Kidney (tissue), 14 donors: ENCODE measurements around the gene SERPINA5. TPM values are rescaled to one million over a fixed set of nuclear protein-coding genes. Genes with fewer than 3 reads are reported as not detected.

ENCODE experiments used
- DNase-seq, 5 donors: peaks; one replicate each; pipeline ENCODE4 v3.0.0-alpha.2; 2013 to 2020
- FAIRE-seq: peaks from 2 replicates; lab custom pipeline; 2012; peaks lifted over from hg19 to GRCh38; lab: Jason Lieb, UNC
- H3K27ac ChIP-seq, 2 donors: one replicate each; pipeline ENCODE4 v1.7.0; 2013; ENCODE audit warnings: low read depth in 2 of 2, low read length in 2 of 2, inconsistent platforms in 1 of 2
- H3K27me3 ChIP-seq: one replicate; pipeline ENCODE4 v1.7.1; 2013; ENCODE audit warnings: low read length, inconsistent platforms; ENCODE audit not compliant: control insufficient read depth, insufficient read depth
- H3K36me3 ChIP-seq, 3 donors: one replicate each; pipeline versions ENCODE4 v1.7.0 to v1.7.1; 2013; ENCODE audit warnings: low read length in 3 of 3, control low read depth in 1 of 3, inconsistent platforms in 1 of 3; ENCODE audit not compliant: insufficient read depth in 3 of 3, control insufficient read depth in 2 of 3
- H3K4me1 ChIP-seq, 3 donors: one replicate each; pipeline versions ENCODE4 v1.7.0 to v1.7.1; 2013; ENCODE audit warnings: low read length in 3 of 3, inconsistent platforms in 1 of 3, low read depth in 1 of 3; ENCODE audit not compliant: control insufficient read depth in 2 of 3, insufficient read depth in 2 of 3
- H3K4me3 ChIP-seq, 3 donors: one replicate each; pipeline versions ENCODE4 v1.7.0 to v1.8.1; 2013; ENCODE audit warnings: low read length in 3 of 3, control low read depth in 1 of 3, inconsistent platforms in 1 of 3
- H3K9ac ChIP-seq, 3 donors: one replicate each; pipeline versions ENCODE4 v1.7.0 to v1.7.1; 2013; ENCODE audit warnings: low read length in 3 of 3, control low read depth in 1 of 3, inconsistent platforms in 1 of 3
- H3K9me3 ChIP-seq, 3 donors: one replicate each; pipeline versions ENCODE4 v1.7.0 to v1.7.1; 2013; ENCODE audit warnings: low read length in 3 of 3, control low read depth in 1 of 3, inconsistent platforms in 1 of 3; ENCODE audit not compliant: control insufficient read depth in 2 of 3, insufficient read depth in 1 of 3
- intact Hi-C: fragments of 100-400 bp; cut with DNase I; formaldehyde crosslinking; loops from one replicate; pipeline ENCODE4 v1.11.1; 2022
- polyA plus RNA-seq: library from polyadenylated mRNA; stranded (reverse); fragments of 350-450 nt; fragmentation: Illumina TruSeq; extraction: RNeasy Lipid Tissue Mini Kit (QIAGEN cat#74804); gene quantifications from one replicate; pipeline ENCODE4 v1.2.3, GENCODE V29; 2014; ENCODE audit warnings: low read depth, low replicate concordance; ENCODE audit not compliant: insufficient read depth
- total RNA-seq: library from RNA; stranded (reverse); fragmentation: NEBNext Ultra II Directional; extraction: Animal tissue kit (Norgen Biotek cat#: 25700); gene quantifications from one replicate; pipeline ENCODE4 v1.2.1, GENCODE V29; 2021
- TF ChIP-seq, protein P1 (sequence below): IDR thresholded peaks from 3 replicates; pipeline ENCODE4 v1.5.1; 2012; ENCODE audit warnings: mild to moderate bottlenecking, moderate library complexity, borderline replicate concordance; ENCODE audit not compliant: insufficient read depth; ENCODE audit errors: extremely low read depth
- donor health status: control.
- donor health status: control.
- donor health status: control.
- donor health status: control.
- donor health status: control.
- donor health status: DM: yes; HTN: yes; CAD: no.
- donor health status: Normal renal cell carcinoma (clear cell type).

SERPINA5 gene
- total and polyA plus RNA-seq, 2 donors from 2014 or later, result 85.1 to 522 TPM

DNA sequence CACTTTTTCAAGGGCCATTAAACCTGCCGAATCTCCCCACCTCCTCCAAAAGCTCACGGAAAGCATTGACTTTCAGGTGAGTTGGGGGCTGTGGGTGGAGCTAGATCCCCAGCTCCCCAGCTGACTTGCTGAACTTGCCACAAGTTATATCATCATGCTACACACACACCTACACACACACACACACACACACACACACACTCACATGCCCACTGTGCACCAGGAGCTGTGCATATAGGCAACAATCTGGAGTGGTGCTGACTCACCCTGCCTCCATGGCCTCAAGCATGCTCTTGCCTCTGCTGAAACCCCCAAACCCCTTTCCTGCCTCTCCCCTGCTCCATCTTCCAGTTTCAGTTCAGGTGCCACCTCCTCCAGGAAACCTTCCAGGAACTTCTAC, 57.1 kb downstream of the SERPINA5 start:
- Histone ChIP-seq H3K9me3 (no peaks in the 10 kb centered on the region), H3K4me3 (no peak overlapping the region), H3K27ac (no peak overlapping the region), H3K36me3 (no peaks in the 10 kb centered on the region), H3K27me3 (no peaks in the 10 kb centered on the region), H3K4me1 (peaks cover 0 to 3% (median 0%) of the 10 kb centered on the region in 3 donors), H3K9ac (no peak overlapping the region)
- DNase-seq, result peak in 4 of 5 donors; percentile 29 to 49 (median 40)
- FAIRE-seq, result no peak
- TF ChIP-seq, protein P1, sequence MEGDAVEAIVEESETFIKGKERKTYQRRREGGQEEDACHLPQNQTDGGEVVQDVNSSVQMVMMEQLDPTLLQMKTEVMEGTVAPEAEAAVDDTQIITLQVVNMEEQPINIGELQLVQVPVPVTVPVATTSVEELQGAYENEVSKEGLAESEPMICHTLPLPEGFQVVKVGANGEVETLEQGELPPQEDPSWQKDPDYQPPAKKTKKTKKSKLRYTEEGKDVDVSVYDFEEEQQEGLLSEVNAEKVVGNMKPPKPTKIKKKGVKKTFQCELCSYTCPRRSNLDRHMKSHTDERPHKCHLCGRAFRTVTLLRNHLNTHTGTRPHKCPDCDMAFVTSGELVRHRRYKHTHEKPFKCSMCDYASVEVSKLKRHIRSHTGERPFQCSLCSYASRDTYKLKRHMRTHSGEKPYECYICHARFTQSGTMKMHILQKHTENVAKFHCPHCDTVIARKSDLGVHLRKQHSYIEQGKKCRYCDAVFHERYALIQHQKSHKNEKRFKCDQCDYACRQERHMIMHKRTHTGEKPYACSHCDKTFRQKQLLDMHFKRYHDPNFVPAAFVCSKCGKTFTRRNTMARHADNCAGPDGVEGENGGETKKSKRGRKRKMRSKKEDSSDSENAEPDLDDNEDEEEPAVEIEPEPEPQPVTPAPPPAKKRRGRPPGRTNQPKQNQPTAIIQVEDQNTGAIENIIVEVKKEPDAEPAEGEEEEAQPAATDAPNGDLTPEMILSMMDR, result no peak
- intact Hi-C loops, result no loop called here

DNA sequence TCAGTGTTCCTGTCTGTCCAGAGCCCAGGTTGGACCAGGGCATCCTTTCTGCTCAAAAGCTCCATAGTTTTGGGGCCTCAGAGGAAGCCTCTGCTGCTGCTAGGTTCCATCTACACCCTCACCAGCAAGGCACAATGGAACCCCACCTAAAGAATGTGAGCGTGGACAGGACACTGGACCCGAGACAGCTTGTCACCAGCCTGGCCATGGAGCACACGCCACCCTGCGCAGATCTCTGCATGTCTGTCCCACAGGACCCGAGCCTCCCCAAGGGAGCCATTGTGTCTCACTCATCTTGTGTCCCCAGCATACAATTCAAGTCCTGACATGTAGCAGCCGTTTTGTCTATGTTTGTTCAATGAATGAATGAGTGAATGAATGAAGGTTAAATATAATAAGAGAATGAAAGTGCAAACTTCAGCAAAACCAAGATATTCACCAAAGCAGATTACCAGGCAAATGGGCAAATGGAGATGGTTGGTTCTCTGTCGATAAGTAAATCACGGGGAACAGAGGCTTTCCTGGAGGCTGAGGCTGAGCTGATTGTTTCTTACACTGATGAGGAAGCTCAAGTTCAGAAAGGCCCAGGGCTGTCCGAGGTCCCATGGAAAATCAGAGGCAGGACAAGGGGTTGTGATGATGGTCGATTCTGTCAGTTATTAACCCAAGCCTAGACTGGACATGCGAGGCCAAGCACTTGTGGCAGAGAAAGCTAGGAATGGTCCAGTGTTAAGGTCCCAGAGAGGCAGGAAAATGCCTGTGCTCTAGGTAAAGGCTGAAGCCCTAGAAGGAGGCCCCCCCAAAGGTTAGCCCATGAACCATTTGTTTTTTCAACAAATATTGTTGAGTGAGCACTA, 58.0 kb downstream of the SERPINA5 start:
- TF ChIP-seq, protein P1, result no peak
- no peak overlapping the region for H3K9ac ChIP-seq
- H3K9me3 ChIP-seq, result no peaks in the 10 kb centered on the region
- no peak overlapping the region for H3K4me3 ChIP-seq
- DNase-seq, result no peak
- H3K27ac ChIP-seq, result no peak overlapping the region
- H3K36me3 ChIP-seq, result no peaks in the 10 kb centered on the region
- no peaks in the 10 kb centered on the region for H3K27me3 ChIP-seq
- no peak for FAIRE-seq
- H3K4me1 ChIP-seq, result peaks cover 0 to 3% (median 0%) of the 10 kb centered on the region in 3 donors
- intact Hi-C loops, result no loop called here

DNA sequence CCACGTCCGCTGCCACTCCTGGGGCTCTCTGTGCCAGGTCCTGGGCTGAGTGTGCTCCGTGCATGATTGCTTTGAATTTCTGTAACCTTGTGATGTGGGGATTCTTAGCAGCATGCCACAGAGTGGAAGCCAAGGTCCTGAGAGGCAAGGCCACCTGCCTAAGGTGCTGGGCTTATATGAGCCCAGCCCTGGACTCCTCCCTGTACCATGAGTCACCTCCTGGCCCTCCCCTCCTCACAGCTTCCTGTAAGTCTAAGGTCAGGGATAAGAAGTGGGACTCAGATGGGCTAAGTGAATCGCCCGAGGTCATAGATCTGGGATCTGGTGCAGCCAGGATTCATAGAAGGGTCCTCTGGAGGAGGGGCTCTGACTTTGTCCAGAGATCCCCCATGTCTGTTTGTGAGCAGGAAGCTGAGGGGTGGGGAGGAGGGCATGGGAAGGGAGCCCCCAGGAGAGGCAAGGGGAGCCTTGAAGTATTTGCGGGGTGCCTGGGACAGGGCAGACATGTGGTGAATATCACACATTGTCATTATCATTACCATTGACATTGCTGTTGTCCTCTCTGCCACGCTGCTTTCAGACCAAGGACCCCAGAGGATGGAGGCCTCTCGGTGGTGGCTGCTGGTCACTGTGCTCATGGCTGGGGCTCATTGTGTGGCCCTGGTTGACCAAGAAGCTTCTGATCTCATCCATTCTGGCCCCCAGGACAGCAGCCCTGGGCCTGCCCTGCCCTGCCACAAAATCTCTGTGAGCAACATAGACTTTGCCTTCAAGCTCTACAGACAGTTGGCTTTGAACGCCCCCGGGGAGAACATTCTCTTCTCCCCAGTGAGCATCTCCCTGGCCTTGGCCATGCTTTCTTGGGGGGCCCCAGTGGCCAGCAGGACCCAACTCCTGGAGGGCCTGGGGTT, 59.8 kb downstream of the SERPINA5 start:
- intact Hi-C loops, result no loop called here
- no peak overlapping the region for H3K9ac ChIP-seq
- no peak overlapping the region for H3K27ac ChIP-seq
- peaks cover 0 to 3% (median 0%) of the 10 kb centered on the region in 3 donors for H3K4me1 ChIP-seq
- FAIRE-seq (no peak), DNase-seq (peak in 1 of 5 donors; percentile 9)
- TF ChIP-seq, protein P1, result no peak
- H3K9me3 ChIP-seq, result no peaks in the 10 kb centered on the region
- H3K27me3 ChIP-seq, result no peaks in the 10 kb centered on the region
- no peak overlapping the region for H3K4me3 ChIP-seq
- H3K36me3 ChIP-seq, result no peaks in the 10 kb centered on the region
